Subcutaneous abdominal adipose tissue (tissue), 5 donors: ENCODE measurements around the gene CINP.

Experiments used
- H3K27ac ChIP-seq: one replicate; pipeline ENCODE4 v1.7.0; 2013; ENCODE audit warnings: low read depth, mild to moderate bottlenecking, inconsistent platforms, low read length, moderate library complexity
- H3K27me3 ChIP-seq, 5 donors: one replicate each; pipeline ENCODE4 v1.7.0; 2013; ENCODE audit warnings: low read length in 5 of 5, inconsistent platforms in 1 of 5; ENCODE audit not compliant: control insufficient read depth in 5 of 5, insufficient read depth in 4 of 5
- H3K36me3 ChIP-seq, 5 donors: one replicate each; pipeline ENCODE4 v1.7.0; 2013; ENCODE audit warnings: low read length in 5 of 5; ENCODE audit not compliant: control insufficient read depth in 5 of 5, insufficient read depth in 5 of 5
- H3K4me1 ChIP-seq, 5 donors: one replicate each; pipeline ENCODE4 v1.7.0; 2013; ENCODE audit warnings: low read length in 5 of 5, mild to moderate bottlenecking in 3 of 5, moderate library complexity in 1 of 5; ENCODE audit not compliant: control insufficient read depth in 5 of 5, insufficient read depth in 5 of 5
- H3K4me3 ChIP-seq, 5 donors: one replicate each; pipeline ENCODE4 v1.7.0; 2013; ENCODE audit warnings: low read length in 5 of 5, low read depth in 1 of 5
- H3K9ac ChIP-seq, 5 donors: one replicate each; pipeline ENCODE4 v1.7.0; 2013; ENCODE audit warnings: low read length in 5 of 5, mild to moderate bottlenecking in 4 of 5, moderate library complexity in 3 of 5
- H3K9me3 ChIP-seq, 5 donors: one replicate each; pipeline ENCODE4 v1.7.0; 2013; ENCODE audit warnings: low read length in 5 of 5; ENCODE audit not compliant: control insufficient read depth in 5 of 5
- donor health status: healthy.
- donor health status: healthy.
- donor health status: healthy.
- donor health status: healthy.
- donor health status: healthy.

CINP gene

DNA sequence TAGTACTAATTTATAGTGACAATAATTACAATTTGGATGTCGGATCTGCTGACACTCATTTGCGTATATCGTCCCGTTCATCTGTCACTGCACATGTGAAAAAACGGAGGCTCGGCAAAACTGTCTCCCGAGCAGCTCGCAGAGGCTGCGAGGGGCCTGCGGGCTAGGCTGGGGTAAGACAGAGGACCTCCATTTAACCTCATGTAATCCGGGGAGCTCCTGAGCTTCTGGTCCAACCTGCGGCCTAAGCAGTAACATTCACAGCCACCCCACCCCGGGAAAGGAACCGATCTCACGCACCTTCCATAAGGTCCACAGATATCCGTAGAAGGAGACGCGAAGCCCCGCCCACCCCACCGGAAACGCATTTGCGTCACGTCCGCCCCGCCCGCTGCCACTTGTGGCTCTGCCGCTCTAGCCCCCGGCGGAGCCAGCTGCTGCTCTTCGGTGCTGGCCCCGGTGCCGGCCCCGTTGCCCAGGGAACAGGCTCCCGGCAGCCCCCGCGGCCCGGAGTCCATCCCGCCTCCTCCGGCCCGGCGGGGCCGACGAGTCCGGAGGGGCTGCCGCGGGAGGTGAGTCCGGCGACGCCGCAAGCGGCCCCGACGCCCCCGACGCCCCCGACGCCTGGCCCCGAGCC, at the start of gene CINP, which contains the start of gene TECPR2:
CINP (minus strand) TSS at position 346 of the 637 bp plus-strand sequence; CDS start at position 307, 39 bp downstream.
TECPR2 (plus strand) TSS at position 397 of the 637 bp plus-strand sequence. CDS start 13,781 bp downstream, outside the sequence.
- H3K4me1 ChIP-seq: peaks cover 6 to 30% (median 23%) of the 10 kb centered on the region in 5 donors
- peaks cover 7 to 18% (median 12%) of the 10 kb centered on the region in 5 donors for H3K36me3 ChIP-seq
- H3K9me3 ChIP-seq: no peaks in the 10 kb centered on the region
- H3K27me3 ChIP-seq: no peaks in the 10 kb centered on the region
- peak within 1 kb of the TSS; percentile 89 to 93 (median 93) for H3K4me3 ChIP-seq
- peak within 1 kb of the TSS; percentile 88 for H3K27ac ChIP-seq
- peak within 1 kb of the TSS; percentile 92 to 98 (median 96) for H3K9ac ChIP-seq

DNA sequence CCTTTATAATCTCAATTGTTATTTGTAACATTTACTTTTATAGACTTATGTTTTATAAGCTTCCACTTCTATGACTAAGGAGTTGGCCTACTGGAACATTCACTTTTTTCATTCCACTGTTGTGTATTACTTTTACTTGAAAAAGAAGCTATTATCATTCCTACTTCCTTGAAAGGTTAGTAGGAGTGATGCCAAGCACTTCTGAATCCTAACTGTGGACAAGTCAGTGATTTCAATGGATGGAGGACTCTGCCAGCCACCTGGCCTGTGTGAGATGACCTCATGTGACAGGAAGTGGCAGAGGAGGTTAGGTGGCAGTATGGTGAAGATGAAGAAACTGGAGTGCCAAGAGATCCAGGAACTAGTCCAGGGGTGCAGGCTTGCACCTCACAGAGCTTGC, 46.0 kb upstream of the CINP start:
- Histone ChIP-seq H3K4me1 (no peaks in the 10 kb centered on the region), H3K4me3 (no peak overlapping the region), H3K9me3 (no peaks in the 10 kb centered on the region), H3K27ac (no peak overlapping the region), H3K9ac (no peak overlapping the region), H3K27me3 (no peaks in the 10 kb centered on the region), H3K36me3 (peaks cover 4 to 21% (median 12%) of the 10 kb centered on the region in 5 donors)

DNA sequence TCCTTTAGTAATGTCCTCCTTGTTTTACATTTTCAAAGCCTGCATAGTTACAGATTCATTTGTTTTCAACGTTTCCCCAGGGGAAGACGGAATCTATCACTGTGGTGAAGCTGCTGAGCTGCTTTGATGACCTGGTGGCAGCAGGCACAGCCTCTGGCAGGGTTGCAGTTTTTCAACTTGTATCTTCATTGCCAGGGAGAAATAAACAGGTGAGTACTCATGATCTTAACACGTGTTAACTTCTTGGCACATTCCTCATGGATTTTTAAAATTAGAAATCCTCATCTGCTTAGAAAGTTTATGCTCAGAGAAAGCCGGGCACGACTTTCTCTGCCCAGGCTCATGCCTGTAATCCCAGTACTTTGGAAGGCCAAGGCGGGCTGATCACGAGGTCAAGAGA, 44.6 kb upstream of the CINP start:
- Histone ChIP-seq H3K4me3 (no peak overlapping the region), H3K4me1 (no peaks in the 10 kb centered on the region), H3K36me3 (peaks cover 7 to 21% (median 12%) of the 10 kb centered on the region in 5 donors), H3K27me3 (no peaks in the 10 kb centered on the region), H3K9ac (no peak overlapping the region), H3K27ac (no peak overlapping the region), H3K9me3 (peaks cover 0 to 11% (median 5%) of the 10 kb centered on the region in 5 donors)

DNA sequence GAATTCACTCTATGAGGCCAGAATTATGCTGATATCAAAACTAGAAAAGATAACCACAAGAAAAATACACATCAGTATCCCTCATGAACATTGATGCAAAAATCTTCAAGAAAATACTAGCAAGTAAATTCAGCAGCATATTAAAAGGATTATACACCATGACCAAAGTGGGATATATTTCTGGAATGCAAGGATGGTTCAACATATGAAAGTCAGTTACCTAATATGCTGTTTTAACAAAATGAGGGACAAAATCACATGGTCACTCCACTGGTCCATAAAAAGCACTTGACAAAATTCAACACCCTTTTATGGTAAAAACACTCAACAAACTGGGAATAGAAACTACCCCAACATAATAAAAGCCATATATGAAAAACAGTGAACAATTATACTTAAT, 40.3 kb upstream of the CINP start:
- no peaks in the 10 kb centered on the region for H3K27me3 ChIP-seq
- no peak overlapping the region for H3K4me3 ChIP-seq
- H3K27ac ChIP-seq: no peak overlapping the region
- H3K4me1 ChIP-seq: no peaks in the 10 kb centered on the region
- H3K9ac ChIP-seq: no peak overlapping the region
- peaks cover 0 to 15% (median 5%) of the 10 kb centered on the region in 5 donors for H3K9me3 ChIP-seq
- H3K36me3 ChIP-seq: peaks cover under 1 to 7% (median 4%) of the 10 kb centered on the region in 5 donors

DNA sequence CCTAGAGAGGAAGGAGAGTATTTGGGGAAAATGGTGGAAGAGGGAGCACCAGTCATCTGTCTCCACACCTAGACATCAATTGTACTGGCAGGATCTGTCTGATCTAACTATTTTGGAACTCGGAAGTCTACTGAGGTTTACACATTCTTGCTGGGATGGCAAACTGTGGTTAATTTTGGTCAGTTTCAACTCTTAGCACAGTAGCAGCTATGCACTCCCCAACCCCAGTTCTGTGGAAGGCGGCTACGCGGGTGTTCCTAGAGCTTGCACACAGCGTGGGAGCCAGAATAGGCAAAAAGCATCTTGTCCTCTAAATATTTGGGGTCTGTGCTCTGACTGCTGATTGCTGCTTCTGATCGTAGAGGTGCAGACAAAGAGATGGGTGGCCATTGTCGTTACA, 33.8 kb upstream of the CINP start:
- peaks cover 0 to 8% (median 3%) of the 10 kb centered on the region in 5 donors for H3K36me3 ChIP-seq
- no peaks in the 10 kb centered on the region for H3K4me1 ChIP-seq
- no peaks in the 10 kb centered on the region for H3K9me3 ChIP-seq
- no peak overlapping the region for H3K4me3 ChIP-seq
- no peaks in the 10 kb centered on the region for H3K27me3 ChIP-seq
- no peak overlapping the region for H3K27ac ChIP-seq
- H3K9ac ChIP-seq: no peak overlapping the region

DNA sequence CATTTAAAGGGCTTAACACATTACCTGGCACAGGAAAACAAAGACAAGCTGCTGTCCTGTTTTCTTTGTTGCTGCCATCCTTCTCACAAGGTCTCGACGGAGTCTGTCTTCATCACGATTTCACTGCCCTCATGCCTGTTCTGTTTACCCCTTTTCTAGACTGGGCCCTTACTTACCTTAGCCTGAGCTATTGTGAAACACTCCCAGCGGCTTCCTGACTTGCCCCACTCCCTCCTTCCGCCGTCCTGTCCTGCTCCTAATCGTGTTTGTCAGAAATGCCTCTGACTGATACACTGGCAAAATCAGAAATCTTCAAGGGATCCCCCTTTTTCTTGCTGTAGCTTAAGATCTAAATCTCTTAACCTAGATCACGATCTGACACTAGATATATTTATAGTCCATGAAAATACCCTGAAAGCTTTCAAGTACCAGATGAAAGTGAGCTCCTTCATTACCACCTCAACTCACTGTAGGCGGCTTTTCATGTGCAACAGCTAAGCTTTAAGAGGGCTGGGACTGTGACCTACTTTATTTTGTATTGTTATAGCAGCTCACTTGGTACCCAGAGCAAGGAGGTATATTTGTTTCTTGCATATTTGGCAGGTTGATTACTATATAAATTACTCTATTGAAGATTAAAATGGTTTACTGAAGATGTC, 32.2 kb upstream of the CINP start:
- Histone ChIP-seq H3K27ac (no peak overlapping the region), H3K36me3 (peaks cover 0 to 8% (median 3%) of the 10 kb centered on the region in 5 donors)

DNA sequence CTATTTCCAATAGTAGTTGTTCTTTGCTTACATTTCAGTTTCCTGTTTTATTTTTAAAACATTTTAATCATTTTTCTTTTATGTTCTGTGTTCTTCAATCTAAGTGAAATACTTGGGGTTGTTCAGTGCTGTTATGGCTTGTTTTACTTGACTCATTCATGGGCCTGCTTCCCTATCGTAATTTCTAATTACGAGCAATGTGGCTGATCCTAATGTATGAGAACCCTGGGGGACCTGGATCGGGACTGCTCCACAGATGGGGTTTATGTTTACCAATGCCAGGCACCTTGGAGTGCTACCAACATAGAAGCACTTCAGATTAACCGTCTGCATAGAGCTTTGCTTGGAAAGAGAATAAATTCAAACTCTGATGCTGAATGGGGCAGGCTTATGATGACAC, 29.8 kb upstream of the CINP start:
- Histone ChIP-seq H3K9me3 (no peaks in the 10 kb centered on the region), H3K27me3 (no peaks in the 10 kb centered on the region), H3K27ac (no peak overlapping the region), H3K4me3 (no peak overlapping the region), H3K9ac (no peak overlapping the region), H3K4me1 (peaks cover 0 to 13% (median 12%) of the 10 kb centered on the region in 5 donors), H3K36me3 (peaks cover 0 to 8% (median 3%) of the 10 kb centered on the region in 5 donors)

More for the DNA sequence above, 32.2 kb upstream of the CINP start:
- H3K4me1 ChIP-seq: peaks cover 0 to 9% (median 7%) of the 10 kb centered on the region in 5 donors
- H3K9ac ChIP-seq: no peak overlapping the region
- H3K4me3 ChIP-seq: no peak overlapping the region
- no peaks in the 10 kb centered on the region for H3K9me3 ChIP-seq
- H3K27me3 ChIP-seq: no peaks in the 10 kb centered on the region

DNA sequence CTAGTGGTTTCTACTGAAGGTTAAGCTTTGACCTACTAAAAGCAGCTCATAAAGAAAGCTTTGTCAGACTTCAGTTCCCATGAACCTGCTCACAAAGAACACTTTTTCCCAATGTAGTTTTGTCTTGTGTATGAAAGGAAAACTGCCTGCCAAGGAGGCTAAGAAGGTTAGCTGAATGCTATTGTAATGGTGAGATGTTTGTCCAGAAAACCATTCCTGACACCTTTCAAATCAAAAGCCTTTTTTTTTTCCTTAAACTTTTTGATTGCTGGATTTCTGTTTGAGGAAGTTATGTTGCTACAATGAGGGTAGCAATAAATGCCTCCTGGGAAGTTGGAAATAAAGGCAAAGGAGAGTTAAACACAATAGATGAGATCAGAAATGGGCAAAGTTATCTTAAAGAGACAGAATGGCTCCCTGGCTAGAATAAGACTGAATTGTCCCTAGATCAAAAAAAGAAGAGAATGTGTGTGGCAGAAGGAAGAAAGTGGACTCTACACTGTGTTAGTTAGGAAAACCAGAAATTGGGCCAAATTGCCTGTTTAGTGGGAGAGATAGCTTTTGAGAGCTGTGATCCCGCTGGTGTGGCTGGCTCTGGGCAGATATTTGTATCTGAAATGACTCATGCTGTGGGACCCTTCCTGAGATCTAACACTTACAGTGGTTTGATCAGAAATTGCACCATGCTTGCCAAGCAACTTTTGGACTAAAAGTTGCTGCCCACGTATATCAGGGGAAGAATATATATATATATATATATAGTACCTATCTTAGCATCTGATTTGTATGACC, 27.6 kb upstream of the CINP start:
- Histone ChIP-seq H3K9ac (no peak overlapping the region), H3K27ac (peak overlapping the region; percentile 55), H3K4me3 (no peak overlapping the region), H3K36me3 (peaks cover 0 to 8% (median 3%) of the 10 kb centered on the region in 5 donors), H3K27me3 (no peaks in the 10 kb centered on the region), H3K9me3 (no peaks in the 10 kb centered on the region), H3K4me1 (peaks cover 0 to 13% (median 12%) of the 10 kb centered on the region in 5 donors)

DNA sequence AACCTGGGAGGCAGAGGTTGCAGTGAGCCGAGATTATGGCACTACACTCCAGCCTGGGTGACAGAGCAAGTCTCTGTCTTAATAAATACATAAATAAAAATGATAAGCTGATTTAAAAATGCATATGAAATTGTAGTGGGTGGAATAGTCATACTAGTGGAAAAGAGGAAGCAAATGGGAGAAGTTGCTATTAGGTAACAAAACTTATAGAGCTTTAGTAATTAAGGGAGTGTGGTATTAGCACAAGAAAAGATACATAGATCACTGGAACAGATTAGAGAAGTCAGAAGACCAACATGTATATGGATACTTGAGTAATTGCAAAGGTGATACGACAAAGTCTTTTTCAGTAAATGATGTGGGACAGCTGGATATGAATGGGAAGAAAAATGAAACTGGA, 26.6 kb upstream of the CINP start:
- no peak overlapping the region for H3K9ac ChIP-seq
- peaks cover 0 to 13% (median 12%) of the 10 kb centered on the region in 5 donors for H3K4me1 ChIP-seq
- no peaks in the 10 kb centered on the region for H3K9me3 ChIP-seq
- no peaks in the 10 kb centered on the region for H3K27me3 ChIP-seq
- peaks cover 0 to 12% (median 0%) of the 10 kb centered on the region in 5 donors for H3K36me3 ChIP-seq
- peak overlapping the region; percentile 55 for H3K27ac ChIP-seq
- H3K4me3 ChIP-seq: no peak overlapping the region
